22Rv1 (cell line): ENCODE measurements around the gene WIPF3.

ENCODE experiments used
- H3K27ac ChIP-seq: fragments of 450-650 bp; 2 replicates; pipeline ENCODE4 v1.5.1; 2017
- ZFX ChIP-seq: fragments of 450-650 bp; IDR thresholded peaks from 2 replicates; pipeline ENCODE4 v1.6.1; 2017; ENCODE audit warnings: antibody characterized with exemption, borderline replicate concordance
- TF ChIP-seq, protein P1 (sequence below): fragments of 450-650 bp; IDR thresholded peaks from 2 replicates; pipeline ENCODE4 v1.5.1; 2017; ENCODE audit warnings: mild to moderate bottlenecking

The WIPF3 gene

GRCh38 chr7:29915481-29916215 lies 109.3 kb downstream of the WIPF3 start:
- TF ChIP-seq, protein P1, sequence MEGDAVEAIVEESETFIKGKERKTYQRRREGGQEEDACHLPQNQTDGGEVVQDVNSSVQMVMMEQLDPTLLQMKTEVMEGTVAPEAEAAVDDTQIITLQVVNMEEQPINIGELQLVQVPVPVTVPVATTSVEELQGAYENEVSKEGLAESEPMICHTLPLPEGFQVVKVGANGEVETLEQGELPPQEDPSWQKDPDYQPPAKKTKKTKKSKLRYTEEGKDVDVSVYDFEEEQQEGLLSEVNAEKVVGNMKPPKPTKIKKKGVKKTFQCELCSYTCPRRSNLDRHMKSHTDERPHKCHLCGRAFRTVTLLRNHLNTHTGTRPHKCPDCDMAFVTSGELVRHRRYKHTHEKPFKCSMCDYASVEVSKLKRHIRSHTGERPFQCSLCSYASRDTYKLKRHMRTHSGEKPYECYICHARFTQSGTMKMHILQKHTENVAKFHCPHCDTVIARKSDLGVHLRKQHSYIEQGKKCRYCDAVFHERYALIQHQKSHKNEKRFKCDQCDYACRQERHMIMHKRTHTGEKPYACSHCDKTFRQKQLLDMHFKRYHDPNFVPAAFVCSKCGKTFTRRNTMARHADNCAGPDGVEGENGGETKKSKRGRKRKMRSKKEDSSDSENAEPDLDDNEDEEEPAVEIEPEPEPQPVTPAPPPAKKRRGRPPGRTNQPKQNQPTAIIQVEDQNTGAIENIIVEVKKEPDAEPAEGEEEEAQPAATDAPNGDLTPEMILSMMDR: no peak
- no peak for TF ChIP-seq ZFX
- no peak overlapping the region for H3K27ac ChIP-seq

DNA sequence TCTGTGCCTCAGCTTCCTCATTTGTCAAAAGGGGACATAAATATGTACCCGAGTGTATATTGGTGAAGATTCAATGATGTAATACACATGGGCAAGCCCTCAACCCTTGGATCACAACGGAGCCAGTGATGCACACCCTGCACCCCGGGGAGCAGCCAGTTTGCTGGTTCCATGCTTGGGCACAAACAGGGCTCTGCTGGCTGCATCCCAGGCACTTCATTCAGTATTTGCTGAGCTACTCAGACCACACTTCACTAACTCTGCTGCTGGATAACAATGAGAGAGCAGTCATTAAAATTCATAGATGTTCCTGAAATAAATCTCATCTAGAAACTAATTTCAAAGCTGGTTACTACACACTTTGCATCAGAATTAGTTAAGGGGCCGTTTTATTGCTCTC lies 111.3 kb downstream of the WIPF3 start:
- TF ChIP-seq, protein P1: no peak
- no peak for TF ChIP-seq ZFX
- no peak overlapping the region for H3K27ac ChIP-seq

GRCh38 chr7:29918850-29919249 lies 112.5 kb downstream of the WIPF3 start:
- TF ChIP-seq, protein P1: no peak
- no peak for TF ChIP-seq ZFX
- no peak overlapping the region for H3K27ac ChIP-seq

DNA sequence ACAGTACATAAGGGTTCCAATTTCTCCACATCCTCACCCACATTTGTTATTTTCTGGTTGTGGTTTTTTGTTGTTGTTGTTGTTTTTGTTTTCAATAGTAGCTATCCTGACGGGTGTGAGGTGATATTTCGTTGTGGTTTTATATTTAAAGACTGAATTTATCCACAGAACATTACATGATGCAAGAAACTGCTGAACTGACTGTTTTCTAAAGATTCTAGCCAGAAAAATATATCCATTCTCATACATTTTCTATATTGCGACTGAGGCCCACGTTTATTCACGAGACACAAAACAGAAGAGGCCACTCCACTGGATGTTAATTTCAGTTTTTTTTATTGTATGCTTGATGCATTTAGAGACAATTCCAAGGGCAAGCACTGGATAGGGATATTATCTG lies 113.5 kb downstream of the WIPF3 start:
- TF ChIP-seq, protein P1: no peak
- TF ChIP-seq ZFX: no peak
- no peak overlapping the region for H3K27ac ChIP-seq

- H3K27ac ChIP-seq: no peak overlapping the region
- TF ChIP-seq, protein P1: no peak
- no peak for TF ChIP-seq ZFX
These were observed 114.2 kb downstream of the WIPF3 start for GRCh38 chr7:29920491-29920890.

- TF ChIP-seq, protein P1: peak; percentile 99
- no peak for TF ChIP-seq ZFX
- no peak overlapping the region for H3K27ac ChIP-seq
These were observed 115.2 kb downstream of the WIPF3 start for GRCh38 chr7:29921404-29922010.
